NT2/D1 (cell line): ENCODE measurements around the gene FAM78B.

Source experiments
- SUZ12 ChIP-seq: IDR thresholded peaks from 2 replicates; pipeline ENCODE4 v1.6.1; 2011; ENCODE audit not compliant: insufficient read length, insufficient read depth; ENCODE audit errors: extremely low read depth
- YY1 ChIP-seq: IDR thresholded peaks from 2 replicates; pipeline ENCODE4 v1.6.1; 2011; ENCODE audit not compliant: insufficient read length, insufficient read depth
- ZNF274 ChIP-seq: IDR thresholded peaks from 2 replicates; pipeline ENCODE4 v1.6.1; 2011; ENCODE audit warnings: mild to moderate bottlenecking, low read depth, low read length

DNA sequence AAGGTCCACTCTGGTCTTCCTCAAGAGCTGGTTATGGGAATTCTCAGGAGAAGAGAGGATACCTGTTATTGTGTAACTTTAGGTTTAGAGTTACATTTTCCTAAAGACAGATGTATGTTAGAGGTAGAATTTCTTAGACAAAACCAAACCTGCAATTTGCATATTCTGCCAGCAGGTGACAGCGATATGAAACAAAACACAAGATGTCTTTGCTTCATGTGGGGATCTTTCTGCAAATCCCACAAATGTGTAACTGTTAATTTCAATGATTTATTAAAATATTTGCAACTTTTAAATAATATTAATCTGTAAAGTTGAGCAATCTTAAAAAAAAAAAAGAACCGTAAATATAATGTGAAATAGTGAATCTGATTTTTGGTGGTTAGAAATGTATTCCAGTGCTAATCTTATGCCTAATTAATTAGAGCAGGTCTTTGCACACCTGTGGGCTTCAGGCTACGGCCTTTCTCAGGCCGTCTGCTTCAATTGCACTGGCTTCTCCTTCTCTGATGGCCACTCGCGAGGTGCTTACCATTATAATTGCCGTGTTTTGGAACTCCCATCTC lies 33.4 kb downstream of the FAM78B start:
- TF ChIP-seq ZNF274 (no peak), YY1 (no peak), SUZ12 (no peak)
